Natural killer cell treated with Interleukin-12 subunit alpha and Interleukin-12 subunit beta and Interleukin-15 and Interleukin-18, amount 100 ng/mL, for 72 hours (primary cell): ENCODE data around the gene UBXN2A. TPM values are rescaled to one million over a fixed set of nuclear protein-coding genes. Genes with fewer than 3 reads are reported as not detected.
A peak's percentile ranks its signal among the peaks of the same experiment; 100 is the strongest.

Experiments used
- ATAC-seq, 2 donors: fragments of 150-1000 bp; cut with Tn5 transposase in 1 of 2; sonication (Bioruptor Pico), chemical (Tn5 transposase) in 1 of 2; 2 replicates each; pipeline ENCODE4 v1.10.0; 2021
- DNase-seq: peaks from one replicate; pipeline ENCODE4 v3.0.0; 2022; ENCODE audit warnings: low spot score
- H3K27ac Mint-ChIP-seq, 2 donors: 1 replicate in 1 of 2; 2 replicates in 1 of 2; pipeline ENCODE4 v1.8.0; 2022; ENCODE audit warnings: mixed read lengths in 2 of 2, mild to moderate bottlenecking in 1 of 2, moderate library complexity in 1 of 2
- H3K27me3 Mint-ChIP-seq, 2 donors: 1 replicate in 1 of 2; 2 replicates in 1 of 2; pipeline ENCODE4 v1.8.0; 2022; ENCODE audit warnings: mixed read lengths in 2 of 2
- H3K36me3 Mint-ChIP-seq: one replicate; pipeline ENCODE4 v1.8.0; 2022; ENCODE audit warnings: mixed read lengths
- H3K4me1 Mint-ChIP-seq, 2 donors: 1 replicate in 1 of 2; 2 replicates in 1 of 2; pipeline ENCODE4 v1.8.0; 2022; ENCODE audit warnings: low read depth in 2 of 2, mixed read lengths in 2 of 2, mild to moderate bottlenecking in 1 of 2
- H3K4me3 Mint-ChIP-seq: one replicate; pipeline ENCODE4 v1.8.0; 2022; ENCODE audit warnings: mixed read lengths
- H3K9me3 Mint-ChIP-seq: 2 replicates; pipeline ENCODE4 v1.8.0; 2022; ENCODE audit warnings: mixed read lengths
- total RNA-seq, 2 donors: library from RNA; stranded (reverse); gene quantifications; one replicate each; pipeline ENCODE4 v1.2.3, GENCODE V29; 2022

The UBXN2A gene
- total RNA-seq, 2 donors from 2014 or later, result 11.2 to 14.1 TPM

GRCh38 chr2:23954325-23955014, 14.2 kb downstream of the UBXN2A start:
- no peaks in the 10 kb centered on the region for H3K9me3 Mint-ChIP-seq
- DNase-seq (no peak), ATAC-seq (no peak)
- no peak overlapping the region for H3K27ac Mint-ChIP-seq
- no peaks in the 10 kb centered on the region for H3K36me3 Mint-ChIP-seq
- no peak overlapping the region for H3K4me3 Mint-ChIP-seq
- no peaks in the 10 kb centered on the region for H3K27me3 Mint-ChIP-seq
- H3K4me1 Mint-ChIP-seq, result peaks cover 4% of the 10 kb centered on the region in 2 donors

- DNase-seq (no peak), ATAC-seq (no peak)
- H3K9me3 Mint-ChIP-seq, result no peaks in the 10 kb centered on the region
- H3K27ac Mint-ChIP-seq, result no peak overlapping the region
- no peaks in the 10 kb centered on the region for H3K27me3 Mint-ChIP-seq
- peaks cover 0 to 3% of the 10 kb centered on the region in 2 donors for H3K4me1 Mint-ChIP-seq
- H3K36me3 Mint-ChIP-seq, result no peaks in the 10 kb centered on the region
- no peak overlapping the region for H3K4me3 Mint-ChIP-seq
These were observed 27.6 kb downstream of the UBXN2A start for GRCh38 chr2:23967846-23968245.

- H3K36me3 Mint-ChIP-seq, result no peaks in the 10 kb centered on the region
- no peak overlapping the region for H3K4me3 Mint-ChIP-seq
- no peak overlapping the region for H3K27ac Mint-ChIP-seq
These were observed 36.6 kb downstream of the UBXN2A start for GRCh38 chr2:23976883-23977282.

GRCh38 chr2:23988371-23988770, 48.1 kb downstream of the UBXN2A start:
- H3K36me3 Mint-ChIP-seq, result no peaks in the 10 kb centered on the region
- H3K9me3 Mint-ChIP-seq, result no peaks in the 10 kb centered on the region
- no peaks in the 10 kb centered on the region for H3K27me3 Mint-ChIP-seq
- no peak for ATAC-seq
- DNase-seq, result no peak
- H3K4me1 Mint-ChIP-seq, result no peaks in the 10 kb centered on the region
- no peak overlapping the region for H3K4me3 Mint-ChIP-seq
- no peak overlapping the region for H3K27ac Mint-ChIP-seq

More at GRCh38 chr2:23976883-23977282, 36.6 kb downstream of the UBXN2A start:
- ATAC-seq, result no peak
- H3K4me1 Mint-ChIP-seq, result no peaks in the 10 kb centered on the region
- no peak for DNase-seq
- H3K9me3 Mint-ChIP-seq, result no peaks in the 10 kb centered on the region
- H3K27me3 Mint-ChIP-seq, result no peaks in the 10 kb centered on the region

- H3K27me3 Mint-ChIP-seq, result no peaks in the 10 kb centered on the region
- no peaks in the 10 kb centered on the region for H3K9me3 Mint-ChIP-seq
- no peaks in the 10 kb centered on the region for H3K4me1 Mint-ChIP-seq
- no peak overlapping the region for H3K27ac Mint-ChIP-seq
- H3K36me3 Mint-ChIP-seq, result no peaks in the 10 kb centered on the region
- no peak overlapping the region for H3K4me3 Mint-ChIP-seq
- ATAC-seq, result no peak
- no peak for DNase-seq
These were observed 52.7 kb downstream of the UBXN2A start for GRCh38 chr2:23992931-23993330.

GRCh38 chr2:23993736-23994269, 53.5 kb downstream of the UBXN2A start:
- Mint-ChIP-seq H3K9me3 (no peaks in the 10 kb centered on the region), H3K36me3 (no peaks in the 10 kb centered on the region), H3K4me1 (no peaks in the 10 kb centered on the region), H3K4me3 (no peak overlapping the region), H3K27me3 (no peaks in the 10 kb centered on the region), H3K27ac (no peak overlapping the region)
- DNase-seq, result no peak
- ATAC-seq, result no peak

GRCh38 chr2:23994567-23994966, 54.3 kb downstream of the UBXN2A start:
- Mint-ChIP-seq H3K4me1 (no peaks in the 10 kb centered on the region), H3K27me3 (no peaks in the 10 kb centered on the region), H3K36me3 (no peaks in the 10 kb centered on the region), H3K9me3 (no peaks in the 10 kb centered on the region), H3K27ac (no peak overlapping the region), H3K4me3 (no peak overlapping the region)
- ATAC-seq (no peak), DNase-seq (no peak)

GRCh38 chr2:24007693-24008092, 67.4 kb downstream of the UBXN2A start:
- Mint-ChIP-seq H3K9me3 (no peaks in the 10 kb centered on the region), H3K4me1 (peaks cover 9 to 13% of the 10 kb centered on the region in 2 donors), H3K27ac (no peak overlapping the region), H3K4me3 (no peak overlapping the region), H3K27me3 (peaks cover 8% of the 10 kb centered on the region in 2 donors), H3K36me3 (no peaks in the 10 kb centered on the region)
- ATAC-seq (no peak), DNase-seq (no peak)

GRCh38 chr2:24008672-24009366, 68.6 kb downstream of the UBXN2A start:
- Mint-ChIP-seq H3K4me3 (no peak overlapping the region), H3K36me3 (no peaks in the 10 kb centered on the region), H3K27me3 (peaks cover 8 to 11% of the 10 kb centered on the region in 2 donors), H3K4me1 (peaks cover 9 to 13% of the 10 kb centered on the region in 2 donors), H3K27ac (no peak overlapping the region), H3K9me3 (no peaks in the 10 kb centered on the region)
- ATAC-seq (no peak), DNase-seq (no peak)

GRCh38 chr2:24009367-24009679, 69.1 kb downstream of the UBXN2A start:
- Mint-ChIP-seq H3K27me3 (peaks cover 8 to 11% of the 10 kb centered on the region in 2 donors), H3K36me3 (no peaks in the 10 kb centered on the region), H3K4me3 (no peak overlapping the region), H3K4me1 (peaks cover 9 to 13% of the 10 kb centered on the region in 2 donors), H3K9me3 (no peaks in the 10 kb centered on the region), H3K27ac (no peak overlapping the region)
- DNase-seq, result no peak
- ATAC-seq, result no peak

GRCh38 chr2:24009680-24010476, 69.6 kb downstream of the UBXN2A start, which contains the start of gene MFSD2B:
Gene MFSD2B, plus strand, starts transcription at chr2:24010085. Its CDS starts 12 bp downstream, at chr2:24010097.
- ATAC-seq (peak; percentile 44 to 49), DNase-seq (no peak)
- no peaks in the 10 kb centered on the region for H3K36me3 Mint-ChIP-seq

GRCh38 chr2:24010477-24011249, 70.4 kb downstream of the UBXN2A start:
- peak; percentile 11 to 59 for ATAC-seq
- DNase-seq, result no peak

More at GRCh38 chr2:24009680-24010476, 69.6 kb downstream of the UBXN2A start, which contains the start of gene MFSD2B:
- peaks cover 9 to 13% of the 10 kb centered on the region in 2 donors for H3K4me1 Mint-ChIP-seq
- H3K4me3 Mint-ChIP-seq, result no peak within 1 kb of the TSS
- peaks cover 8 to 11% of the 10 kb centered on the region in 2 donors for H3K27me3 Mint-ChIP-seq
- H3K9me3 Mint-ChIP-seq, result no peaks in the 10 kb centered on the region
- no peak within 1 kb of the TSS for H3K27ac Mint-ChIP-seq

More at GRCh38 chr2:24010477-24011249, 70.4 kb downstream of the UBXN2A start:
- Mint-ChIP-seq H3K36me3 (no peaks in the 10 kb centered on the region), H3K27me3 (peaks cover 8 to 11% of the 10 kb centered on the region in 2 donors), H3K4me1 (peaks cover 9 to 13% of the 10 kb centered on the region in 2 donors), H3K27ac (no peak overlapping the region), H3K4me3 (no peak overlapping the region), H3K9me3 (no peaks in the 10 kb centered on the region)
